Measurements from ENCODE around the gene PTPN20.
"Not testable (repeated sequence)": the region's sequence is repeated elsewhere in the genome, so short reads cannot be mapped to it uniquely, and the experiment has no call there.

Gene PTPN20

DNA sequence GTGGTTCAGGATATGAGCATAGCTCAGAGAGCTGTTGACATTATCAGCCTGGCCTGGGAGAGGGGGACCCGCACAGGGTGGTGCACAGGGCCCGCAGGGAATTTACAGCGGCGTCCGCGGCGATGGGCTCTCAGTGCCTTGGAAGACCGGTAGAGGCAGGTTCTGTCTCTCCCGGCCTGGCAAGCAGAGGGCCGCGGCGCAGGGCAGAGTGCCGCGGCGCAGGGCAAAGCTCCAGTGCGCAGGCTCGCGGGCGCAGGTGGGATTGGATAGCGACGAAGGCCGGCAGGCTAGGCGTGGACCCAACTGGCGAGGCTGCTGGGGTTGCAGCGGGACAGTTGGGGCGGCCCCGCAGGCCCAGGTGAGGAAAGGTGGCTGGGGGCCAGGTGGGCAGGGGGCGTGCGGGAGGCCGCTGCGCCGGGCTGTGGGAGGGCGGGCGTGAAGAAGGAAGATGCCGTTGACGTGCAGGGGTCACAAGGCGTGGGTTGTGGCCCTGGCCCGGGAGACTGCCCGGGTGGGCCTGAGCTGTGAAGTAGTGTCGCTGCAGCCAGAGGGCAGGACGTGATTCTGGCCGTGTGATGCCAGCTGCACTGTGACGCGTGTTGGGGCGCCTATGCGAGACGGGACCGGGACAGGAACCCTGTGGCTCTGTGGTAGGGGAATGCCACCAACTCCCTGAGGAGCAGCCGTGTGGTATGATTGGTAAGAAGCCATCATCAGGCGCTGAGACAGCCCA lies at the start of gene PTPN20:
Gene PTPN20, plus strand, starts transcription at position 285 of the 733 bp plus-strand sequence. CDS start 21,072 bp downstream, outside the sequence.
- DNase-seq = not testable (repeated sequence)

DNA sequence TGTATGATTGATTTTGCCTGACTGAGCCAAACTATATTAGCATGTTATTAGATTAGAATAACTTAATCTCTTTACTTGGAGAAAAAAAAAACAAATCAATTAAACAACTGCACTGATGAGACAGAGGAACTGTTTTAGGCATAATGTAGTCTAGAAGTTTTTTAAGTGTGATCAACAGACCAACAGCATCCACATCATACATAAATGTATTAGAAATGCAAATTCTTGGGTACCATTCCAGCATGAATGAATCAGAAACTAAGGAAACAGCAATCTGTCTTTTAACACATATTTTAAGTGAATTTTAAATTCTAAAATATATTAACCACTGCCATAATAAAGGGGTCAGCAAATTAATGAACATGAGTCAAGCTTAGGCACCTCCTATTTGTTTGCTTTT lies 41.5 kb upstream of the PTPN20 start:
- DNase-seq = not testable (repeated sequence)

- DNase-seq = not testable (repeated sequence)
Observed at GRCh38 chr10:46871583-46871982, 39.6 kb upstream of the PTPN20 start.

GRCh38 chr10:46875304-46875703 lies 35.9 kb upstream of the PTPN20 start:
- DNase-seq = not testable (repeated sequence)

DNA sequence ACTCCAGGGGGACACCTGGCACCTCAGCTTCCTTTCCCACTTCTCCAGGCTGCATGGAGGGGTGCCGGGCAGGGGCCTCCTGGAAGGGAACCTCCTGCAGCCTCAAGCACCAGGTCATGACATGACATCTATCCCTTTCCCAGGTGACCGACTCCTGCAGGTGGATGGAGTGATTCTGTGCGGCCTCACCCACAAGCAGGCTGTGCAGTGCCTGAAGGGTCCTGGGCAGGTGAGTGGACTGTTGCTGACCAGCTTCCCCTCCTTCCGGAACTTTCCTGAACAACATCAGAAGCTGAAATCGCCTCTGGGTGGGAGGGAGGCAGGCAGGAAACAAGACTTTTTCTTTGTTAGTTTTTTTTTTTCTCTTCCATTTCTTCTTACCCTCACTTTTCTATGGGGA lies 34.5 kb upstream of the PTPN20 start:
- DNase-seq = not testable (repeated sequence)

GRCh38 chr10:46878761-46879160 lies 32.5 kb upstream of the PTPN20 start:
- not testable (repeated sequence) for DNase-seq

GRCh38 chr10:46890813-46891611 lies 20.2 kb upstream of the PTPN20 start:
- not testable (repeated sequence) for DNase-seq

GRCh38 chr10:46896762-46897692 lies 14.2 kb upstream of the PTPN20 start:
- DNase-seq = not testable (repeated sequence)

DNA sequence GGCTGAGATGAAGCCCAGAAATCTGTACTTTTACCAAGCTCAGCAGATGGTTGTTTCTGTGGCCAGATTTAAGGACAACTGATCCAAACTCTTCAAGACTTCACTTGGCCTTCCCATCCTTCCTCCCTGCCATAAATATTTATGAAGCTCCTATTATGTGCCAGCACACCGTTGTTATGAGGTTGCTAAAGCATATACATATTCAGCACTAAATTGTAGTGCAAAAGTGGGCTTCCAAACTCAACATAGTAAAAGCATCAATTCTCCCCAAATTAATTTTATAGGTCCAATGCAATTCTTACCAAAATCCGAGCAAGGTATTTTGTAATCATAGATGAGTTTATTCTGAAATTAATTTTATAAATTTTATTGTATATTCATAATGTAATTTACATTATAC lies 10.0 kb upstream of the PTPN20 start:
- DNase-seq = not testable (repeated sequence)

- not testable (repeated sequence) for DNase-seq
Observed at GRCh38 chr10:46903874-46904273, 7.4 kb upstream of the PTPN20 start.

DNA sequence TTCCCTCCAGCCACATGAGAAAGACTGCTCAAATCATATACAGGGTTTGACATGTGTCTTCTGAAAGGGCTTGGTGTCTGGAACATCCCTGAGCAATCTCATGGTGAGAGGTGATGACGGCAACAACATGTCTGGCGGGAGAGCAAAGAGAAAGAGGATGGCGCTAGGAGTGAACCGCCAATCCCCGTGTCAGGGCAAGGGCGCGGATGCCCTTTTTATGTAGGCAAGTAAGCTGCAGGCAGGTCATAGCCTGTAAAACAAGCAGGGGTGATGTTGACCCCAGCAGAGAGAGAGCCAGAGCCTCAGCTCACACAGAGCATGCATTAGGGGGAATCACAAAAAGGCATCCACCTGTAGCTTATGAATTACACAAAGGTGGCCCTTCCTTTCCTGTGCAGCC lies 4.9 kb upstream of the PTPN20 start:
- DNase-seq = not testable (repeated sequence)

DNA sequence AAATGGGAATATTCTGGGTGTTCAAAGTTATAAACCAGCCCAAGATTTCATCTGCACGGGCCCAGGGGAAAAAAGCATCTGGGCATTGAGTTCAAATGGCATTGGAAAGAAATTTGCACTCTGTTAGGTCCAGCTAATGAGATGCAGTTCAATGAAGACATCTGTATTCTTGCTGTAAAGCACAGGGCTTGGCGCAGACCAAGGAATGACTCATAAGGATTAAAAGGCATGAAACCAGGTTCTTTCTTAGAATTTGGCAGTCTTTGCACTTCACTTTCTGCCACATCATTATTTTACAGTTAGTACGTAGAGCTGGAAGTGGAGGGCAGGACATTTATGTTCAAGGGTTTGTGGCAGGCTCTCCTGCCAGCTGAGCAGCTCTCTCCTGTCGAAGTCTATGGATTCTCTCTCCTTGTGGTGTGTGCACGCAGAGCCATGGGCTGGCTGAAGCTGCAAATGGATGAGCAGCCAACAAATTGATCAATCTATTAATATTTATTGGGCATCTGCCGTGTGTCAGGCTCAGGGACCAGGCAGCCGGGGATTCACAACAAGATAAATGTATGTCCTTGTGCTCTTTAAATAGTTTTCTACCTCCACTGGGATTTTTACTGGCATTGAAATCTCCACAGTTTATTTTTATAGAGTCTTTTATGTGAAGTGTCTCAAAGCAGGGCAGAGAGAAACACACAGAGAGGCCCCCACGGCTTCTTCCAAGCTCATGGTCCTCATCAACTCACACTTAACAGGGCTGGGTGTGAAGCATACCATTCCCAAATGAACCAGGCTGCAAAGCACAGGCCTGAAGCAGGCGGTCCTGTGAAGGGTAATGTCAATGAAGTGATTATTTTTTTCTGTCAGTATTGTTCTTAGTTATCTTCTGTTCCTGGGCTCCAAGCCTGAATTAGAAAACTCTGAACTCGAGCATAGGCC lies 3.8 kb upstream of the PTPN20 start:
- DNase-seq = not testable (repeated sequence)

DNA sequence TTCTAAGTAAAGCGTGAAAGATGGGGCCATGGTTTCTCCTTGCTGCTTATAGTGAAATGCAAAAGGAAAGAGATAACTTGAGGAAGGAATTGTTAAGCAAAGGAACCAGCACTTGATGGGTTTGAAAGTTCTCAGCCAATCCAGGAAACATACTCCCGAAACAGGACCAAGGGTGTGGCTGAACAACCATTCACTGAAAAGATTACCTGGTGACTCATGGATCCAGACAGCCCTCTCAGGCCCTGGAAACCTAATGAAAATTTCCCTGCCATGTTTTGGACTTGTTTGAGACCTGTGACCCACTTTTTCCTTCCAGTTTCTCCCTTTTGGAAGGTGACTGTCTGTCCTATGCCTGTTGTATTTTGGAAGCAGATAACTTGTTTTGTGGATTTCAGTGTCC lies 11.3 kb downstream of the PTPN20 start:
- DNase-seq = not testable (repeated sequence)

GRCh38 chr10:46925156-46925555 lies 13.9 kb downstream of the PTPN20 start:
- DNase-seq = not testable (repeated sequence)

GRCh38 chr10:46925853-46926252 lies 14.6 kb downstream of the PTPN20 start:
- DNase-seq = not testable (repeated sequence)

DNA sequence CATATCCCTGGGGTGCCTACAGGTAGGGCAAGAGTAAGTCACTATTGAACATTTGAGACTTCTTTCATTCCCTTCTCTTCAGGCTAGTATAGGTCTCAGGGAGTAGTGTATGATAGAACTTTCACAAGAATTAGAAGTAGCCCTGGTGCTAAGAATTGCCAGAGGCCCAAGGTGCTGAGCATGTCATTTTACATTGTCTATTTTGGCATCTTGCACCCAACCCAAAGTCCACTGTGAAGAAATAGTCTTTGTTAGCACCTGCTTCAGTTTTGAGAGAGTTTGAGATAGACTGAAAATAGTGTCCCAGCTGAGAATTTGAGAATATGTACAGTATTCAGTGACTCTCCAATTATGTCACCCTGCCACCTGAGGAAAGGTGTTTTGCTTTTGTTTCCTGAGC lies 17.6 kb downstream of the PTPN20 start:
- not testable (repeated sequence) for DNase-seq

DNA sequence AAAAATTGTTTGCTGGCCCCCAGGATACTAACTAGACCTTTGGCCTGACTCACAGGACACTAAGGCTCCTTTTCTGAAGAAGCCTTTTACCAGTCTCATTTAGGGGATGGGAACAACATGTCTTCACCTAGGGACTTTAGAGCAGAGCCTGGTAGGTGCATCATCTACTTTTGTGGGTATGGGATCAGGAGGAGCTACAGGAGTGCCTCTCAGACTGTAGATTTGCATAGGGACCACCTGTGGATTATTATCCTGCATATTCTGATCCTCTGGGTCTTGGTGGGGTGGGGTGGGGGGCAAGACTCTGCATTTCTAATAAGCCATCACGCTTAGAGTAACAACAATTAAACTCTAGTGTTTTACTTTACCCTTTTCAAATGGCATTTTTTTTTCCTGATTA lies 21.2 kb downstream of the PTPN20 start:
- not testable (repeated sequence) for DNase-seq

DNA sequence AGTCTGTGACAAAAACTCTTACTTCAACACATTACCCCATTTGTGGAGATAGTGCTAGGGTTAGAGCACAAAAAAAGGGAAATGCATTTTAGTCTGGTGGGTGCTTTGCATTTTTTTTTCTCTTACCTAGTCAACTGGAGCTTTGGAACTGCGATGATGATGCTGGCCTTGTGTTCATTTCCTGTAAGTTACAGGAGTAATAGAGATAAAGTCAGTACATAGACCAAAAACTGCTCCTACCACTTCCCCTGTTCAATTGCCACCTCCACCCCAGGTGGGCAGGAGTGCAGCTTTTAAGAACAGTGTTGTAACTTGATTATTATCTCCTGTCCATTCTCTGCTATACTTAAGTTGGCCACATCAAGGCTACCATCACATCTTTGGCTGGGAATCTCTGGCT lies 29.9 kb downstream of the PTPN20 start:
- DNase-seq = not testable (repeated sequence)

- not testable (repeated sequence) for DNase-seq
Observed at GRCh38 chr10:46948687-46949518, 37.7 kb downstream of the PTPN20 start.

- not testable (repeated sequence) for DNase-seq
Observed at GRCh38 chr10:46952540-46952939, 41.3 kb downstream of the PTPN20 start.

GRCh38 chr10:46960742-46961141 lies 49.5 kb downstream of the PTPN20 start:
- DNase-seq = not testable (repeated sequence)

Data from 8988T (cell line).